K562 (cell line): ENCODE data around the gene HEBP2. TPM values are rescaled to one million over a fixed set of nuclear protein-coding genes. Genes with fewer than 3 reads are reported as not detected.

ENCODE experiments used
- CCAR2 ChIP-seq: fragments of 200-400 bp; formaldehyde crosslinking; IDR thresholded peaks from 2 replicates; pipeline ENCODE4 v1.6.1; 2017; ENCODE audit warnings: mild to moderate bottlenecking, low read depth, low read length
- CHD4 ChIP-seq: fragments of 200-600 bp; sonication (generic); IDR thresholded peaks from 3 replicates; pipeline ENCODE4 v1.6.1; 2012; ENCODE audit warnings: low read depth, mild to moderate bottlenecking, mixed read lengths, low read length, inconsistent platforms; ENCODE audit not compliant: insufficient read depth, insufficient replicate concordance, poor library complexity, severe bottlenecking
- CTCFL ChIP-seq: IDR thresholded peaks from 2 replicates; pipeline ENCODE4 v1.6.1; 2011; ENCODE audit warnings: borderline replicate concordance, low read depth, mild to moderate bottlenecking, moderate library complexity, low read length; ENCODE audit not compliant: insufficient read depth, poor library complexity, severe bottlenecking
- FOXK1 ChIP-seq: sonication (generic); formaldehyde crosslinking; IDR thresholded peaks from 2 replicates; pipeline ENCODE4 v1.8.0; 2022; ENCODE audit warnings: missing genetic modification reagents, mild to moderate bottlenecking, borderline replicate concordance
- HCFC1 ChIP-seq: IDR thresholded peaks from 2 replicates; pipeline ENCODE4 v1.6.1; 2012; ENCODE audit warnings: low read depth, low read length, improper control_type of control experiment
- HNRNPL ChIP-seq: fragments of 200-400 bp; formaldehyde crosslinking; IDR thresholded peaks from 2 replicates; pipeline ENCODE4 v1.6.1; 2017; ENCODE audit warnings: low read depth, mild to moderate bottlenecking, low read length
- KLF10 ChIP-seq: fragments of 250-450 bp; sonication (Bioruptor Pico); IDR thresholded peaks from 2 replicates; pipeline ENCODE4 v1.6.1; 2021; ENCODE audit warnings: matching md5 sums
- MTA1 ChIP-seq: fragments of 450-650 bp; IDR thresholded peaks from 2 replicates; pipeline ENCODE4 v1.6.1; 2017; ENCODE audit warnings: borderline replicate concordance
- NFE2L1 ChIP-seq: fragments of 450-650 bp; IDR thresholded peaks from 2 replicates; pipeline ENCODE4 v1.6.1; 2016; ENCODE audit warnings: missing genetic modification characterization, low read depth, mild to moderate bottlenecking, missing compliant biosample characterization, moderate library complexity, borderline replicate concordance
- NFXL1 ChIP-seq: fragments of 450-650 bp; formaldehyde crosslinking; IDR thresholded peaks from 2 replicates; pipeline ENCODE4 v1.4.0; 2021; ENCODE audit warnings: mild to moderate bottlenecking
- PHB ChIP-seq: fragments of 250-450 bp; sonication (Bioruptor Pico); IDR thresholded peaks from 2 replicates; pipeline ENCODE4 v1.5.0; 2021
- POLR3G ChIP-seq: IDR thresholded peaks from 2 replicates; pipeline ENCODE4 v1.6.1; 2011; ENCODE audit not compliant: insufficient read length, insufficient replicate concordance; ENCODE audit errors: extremely low read depth
- RFX5 ChIP-seq: IDR thresholded peaks from 2 replicates; pipeline ENCODE4 v1.6.1; 2011; ENCODE audit warnings: low read depth, mild to moderate bottlenecking, improper control_type of control experiment, low read length
- TGIF2 ChIP-seq: sonication (generic); formaldehyde crosslinking; IDR thresholded peaks from 2 replicates; pipeline ENCODE4 v1.8.1; 2022; ENCODE audit warnings: mild to moderate bottlenecking, missing genetic modification reagents, moderate library complexity
- YBX1 ChIP-seq: fragments of 450-650 bp; IDR thresholded peaks from 2 replicates; pipeline ENCODE4 v1.7.1; 2016; ENCODE audit warnings: mild to moderate bottlenecking
- ZNF174 ChIP-seq: fragments of 250-450 bp; sonication (Bioruptor Pico); IDR thresholded peaks from 2 replicates; pipeline ENCODE4 v1.4.0; 2020; ENCODE audit warnings: mild to moderate bottlenecking
- ZNF184 ChIP-seq: sonication (generic); formaldehyde crosslinking; IDR thresholded peaks from 2 replicates; pipeline ENCODE4 v1.5.0; 2020; ENCODE audit warnings: missing genetic modification reagents
- ZNF197 ChIP-seq: fragments of 200-800 bp; sonication (Bioruptor generic); IDR thresholded peaks from 2 replicates; pipeline ENCODE4 v1.6.1; 2016; ENCODE audit warnings: low read depth, missing genetic modification characterization, missing compliant biosample characterization
- polyA plus RNA-seq, 8 experiments: library from polyadenylated mRNA; depleted of rRNA in 4 of 8; stranded (reverse) in 5 of 8; unstranded in 3 of 8; fragments of >200 nt; fragmentation: Nextera tagmentation in 2 of 8; fragmentation: Illumina TruSeq in 1 of 8; extraction: Ambion mirVana in 2 of 8; extraction: Trizol in 1 of 8; gene quantifications; 2 replicates each; pipeline versions ENCODE4 v1.2.1 to v1.2.3, GENCODE V29; 2011 to 2014; ENCODE audit warnings: inconsistent platforms in 1 of 8, missing spikeins in 1 of 8
- total RNA-seq, 7 experiments: library from RNA; depleted of rRNA in 6 of 7; stranded (reverse); fragments of >200 nt in 6 of 7; fragmentation: Illumina TruSeq in 2 of 7; extraction: Trizol in 2 of 7; gene quantifications; 2 replicates each; pipeline versions ENCODE4 v1.2.1 to v1.2.3, GENCODE V29; 2011 to 2021; ENCODE audit warnings: low replicate concordance in 1 of 7
- TF ChIP-seq, protein P1 (sequence below): fragments of 450-650 bp; formaldehyde crosslinking; IDR thresholded peaks from 2 replicates; pipeline ENCODE4 v1.4.0; 2022; ENCODE audit warnings: missing genetic modification characterization
- TF ChIP-seq, protein P2 (sequence below): fragments of 150-350 bp; conservative IDR thresholded peaks from 2 replicates; pipeline ENCODE4 v1.6.1; 2014; ENCODE audit warnings: low read length

HEBP2 gene
- total and polyA plus RNA-seq, 9 of the 15 experiments (the other 6 are each of a cell fraction or from before 2014, with no cell fraction given), result 8.5 to 63.7 (median 36.9) TPM

DNA sequence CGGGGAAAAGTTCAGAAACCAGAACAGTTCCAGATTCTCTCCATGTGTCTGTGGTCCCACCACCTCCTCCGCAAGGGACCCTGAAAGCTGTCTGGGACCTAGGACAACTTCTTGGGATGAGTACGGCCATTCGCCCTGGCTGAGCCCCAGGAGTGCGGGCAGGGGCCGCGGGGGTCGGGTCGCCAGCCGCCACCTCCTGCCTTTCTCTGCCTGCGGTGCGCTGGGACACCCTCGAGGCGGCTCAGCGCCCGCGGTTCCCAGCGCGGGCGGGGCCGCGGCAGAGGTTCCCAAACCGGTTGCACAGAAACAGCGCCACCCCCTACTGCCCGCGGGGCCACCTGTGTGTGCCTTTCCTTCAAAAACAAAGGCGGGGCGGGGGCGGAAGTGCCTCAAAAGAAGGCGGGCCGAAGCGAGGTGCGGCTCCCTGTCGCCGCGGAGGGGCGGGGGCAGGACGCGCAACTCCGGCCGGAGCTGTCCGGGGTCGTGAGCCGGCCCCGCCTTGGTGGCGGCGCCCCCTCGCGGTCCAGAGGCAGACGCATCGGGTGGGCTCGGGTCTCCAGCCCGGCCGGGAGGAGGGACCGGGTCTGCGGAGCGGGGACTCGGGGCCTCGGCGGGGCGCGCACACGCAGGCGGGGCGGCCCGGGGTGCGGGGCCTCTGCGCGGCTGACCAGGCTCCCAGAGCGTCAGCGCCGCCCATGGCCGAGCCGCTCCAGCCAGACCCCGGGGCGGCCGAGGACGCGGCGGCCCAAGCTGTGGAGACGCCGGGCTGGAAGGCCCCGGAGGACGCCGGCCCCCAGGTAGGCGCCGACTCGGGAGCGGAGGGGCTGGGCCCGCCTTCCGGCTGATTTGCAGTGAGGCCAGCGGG lies at the start of gene HEBP2 (continued):
- TF ChIP-seq NFE2L1 (tag) (no peak), MTA1 (no peak), ZNF197 (CRISPR knock-in tag) (no peak; the same call in 1 of the 2 replicates), POLR3G (no peak), YBX1 (no peak), CHD4 (no peak), CTCFL (peak; percentile 89), HNRNPL (peak; percentile 92), ZNF184 (CRISPR knock-in tag) (no peak), RFX5 (no peak), FOXK1 (CRISPR knock-in tag) (0 out of 2 replicates have a peak, but pooled peaks have one; percentile 84), PHB (CRISPR knock-in tag) (no peak), HCFC1 (peak; percentile 54), ZNF174 (CRISPR knock-in tag) (no peak), TGIF2 (no peak), CCAR2 (no peak), NFXL1 (no peak), KLF10 (CRISPR knock-in tag) (no peak)
- TF ChIP-seq, protein P1, sequence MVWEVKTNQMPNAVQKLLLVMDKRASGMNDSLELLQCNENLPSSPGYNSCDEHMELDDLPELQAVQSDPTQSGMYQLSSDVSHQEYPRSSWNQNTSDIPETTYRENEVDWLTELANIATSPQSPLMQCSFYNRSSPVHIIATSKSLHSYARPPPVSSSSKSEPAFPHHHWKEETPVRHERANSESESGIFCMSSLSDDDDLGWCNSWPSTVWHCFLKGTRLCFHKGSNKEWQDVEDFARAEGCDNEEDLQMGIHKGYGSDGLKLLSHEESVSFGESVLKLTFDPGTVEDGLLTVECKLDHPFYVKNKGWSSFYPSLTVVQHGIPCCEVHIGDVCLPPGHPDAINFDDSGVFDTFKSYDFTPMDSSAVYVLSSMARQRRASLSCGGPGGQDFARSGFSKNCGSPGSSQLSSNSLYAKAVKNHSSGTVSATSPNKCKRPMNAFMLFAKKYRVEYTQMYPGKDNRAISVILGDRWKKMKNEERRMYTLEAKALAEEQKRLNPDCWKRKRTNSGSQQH, result no peak
- TF ChIP-seq, protein P2, sequence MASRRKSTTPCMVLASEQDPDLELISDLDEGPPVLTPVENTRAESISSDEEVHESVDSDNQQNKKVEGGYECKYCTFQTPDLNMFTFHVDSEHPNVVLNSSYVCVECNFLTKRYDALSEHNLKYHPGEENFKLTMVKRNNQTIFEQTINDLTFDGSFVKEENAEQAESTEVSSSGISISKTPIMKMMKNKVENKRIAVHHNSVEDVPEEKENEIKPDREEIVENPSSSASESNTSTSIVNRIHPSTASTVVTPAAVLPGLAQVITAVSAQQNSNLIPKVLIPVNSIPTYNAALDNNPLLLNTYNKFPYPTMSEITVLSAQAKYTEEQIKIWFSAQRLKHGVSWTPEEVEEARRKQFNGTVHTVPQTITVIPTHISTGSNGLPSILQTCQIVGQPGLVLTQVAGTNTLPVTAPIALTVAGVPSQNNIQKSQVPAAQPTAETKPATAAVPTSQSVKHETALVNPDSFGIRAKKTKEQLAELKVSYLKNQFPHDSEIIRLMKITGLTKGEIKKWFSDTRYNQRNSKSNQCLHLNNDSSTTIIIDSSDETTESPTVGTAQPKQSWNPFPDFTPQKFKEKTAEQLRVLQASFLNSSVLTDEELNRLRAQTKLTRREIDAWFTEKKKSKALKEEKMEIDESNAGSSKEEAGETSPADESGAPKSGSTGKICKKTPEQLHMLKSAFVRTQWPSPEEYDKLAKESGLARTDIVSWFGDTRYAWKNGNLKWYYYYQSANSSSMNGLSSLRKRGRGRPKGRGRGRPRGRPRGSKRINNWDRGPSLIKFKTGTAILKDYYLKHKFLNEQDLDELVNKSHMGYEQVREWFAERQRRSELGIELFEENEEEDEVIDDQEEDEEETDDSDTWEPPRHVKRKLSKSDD, result no peak
